ENCODE measurements around the gene AHRR. TPM values are rescaled to one million over a fixed set of nuclear protein-coding genes. Genes with fewer than 3 reads are reported as not detected.
A peak's percentile ranks its signal among the peaks of the same experiment; 100 is the strongest.

AHRR gene
- total and polyA plus RNA-seq, 2 of the 4 experiments (the other 2 are of a cell fraction) = 15.6 to 37.1 TPM

- DNase-seq = no peak
- intact Hi-C loops (cut with micrococcal nuclease) = no loop called here
- Histone ChIP-seq H4K91ac (ENCODE audit: insufficient read depth, low read depth, low read length) (no peak overlapping the region), H2BK15ac (ENCODE audit: low read depth, low read length) (no peak overlapping the region), H2BK5ac (ENCODE audit: low read depth, low read length, poor library complexity, severe bottlenecking) (no peak overlapping the region), H2BK20ac (ENCODE audit: low read depth, low read length) (no peak overlapping the region), H3K27me3 (ENCODE audit: control insufficient read depth, insufficient read depth, low read length) (no peaks in the 10 kb centered on the region), H3K18ac (ENCODE audit: low read depth, low read length) (no peak overlapping the region), H3K27ac (ENCODE audit: insufficient read depth, low read length) (no peak overlapping the region), H3K4me3 (ENCODE audit: insufficient read depth, low read depth, low read length) (no peak overlapping the region), H3K14ac (replicated peaks; ENCODE audit: low read depth, low read length) (no peak overlapping the region), H2BK120ac (ENCODE audit: low read depth, low read length) (no peak overlapping the region), H2AK9ac (replicated peaks; ENCODE audit: low read depth, low read length, poor library complexity) (no peak overlapping the region), H3K4me2 (ENCODE audit: low read depth, low read length) (no peak overlapping the region), H4K8ac (ENCODE audit: low read depth in 2 of 2, low read length in 2 of 2) (no peak overlapping the region), H3K23ac (ENCODE audit: low read depth, low read length) (peak overlapping the region; percentile 82; the same call in 1 of the 2 replicates), H2AK5ac (ENCODE audit: low read depth, low read length) (no peak overlapping the region), H3K79me1 (ENCODE audit: low read depth in 1 of 2, low read length in 2 of 2) (peaks cover 26 to 70% of the 10 kb centered on the region in 2 experiments), H4K5ac (ENCODE audit: low read depth, low read length) (no peak overlapping the region), H2AFZ (replicated peaks; ENCODE audit: low read length, poor library complexity) (peak overlapping the region; percentile 10), H3K9me1 (ENCODE audit: insufficient read depth, low read length) (peaks cover 21% of the 10 kb centered on the region), H3K9ac (ENCODE audit: low read depth, low read length) (no peak overlapping the region), H3K4ac (ENCODE audit: low read depth, low read length) (no peak overlapping the region), H3K4me1 (ENCODE audit: control insufficient read depth, insufficient read depth, low read length) (peaks cover 13% of the 10 kb centered on the region), H3K9me3 (ENCODE audit: control insufficient read depth, insufficient read depth, low read length) (no peaks in the 10 kb centered on the region), H3K56ac (ENCODE audit: extremely low read depth, insufficient read depth, low read length) (no peak overlapping the region), H3K36me3 (ENCODE audit: control insufficient read depth, insufficient read depth, low read length) (no peaks in the 10 kb centered on the region), H4K20me1 (ENCODE audit: insufficient read depth, low read length) (peaks cover 77% of the 10 kb centered on the region)
- dilution Hi-C loops (cut with HindIII; ENCODE audit: low sequenced_read_pairs, unreplicated experiment) = no loop called here
- in situ Hi-C loops (cut with MboI; ENCODE audit: low sequenced_read_pairs) = no loop called here
- TF ChIP-seq BHLHE40 (IDR thresholded peaks at IDR 0.05; ENCODE audit: low read depth, low read length) (no peak), POLR2A (IDR thresholded peaks at IDR 0.05; ENCODE audit: low read depth, low read length) (no peak), RAD21 (IDR thresholded peaks at IDR 0.05; ENCODE audit: low read length) (no peak), NFE2L2 (IDR thresholded peaks at IDR 0.05; ENCODE audit: low read depth, low read length) (no peak), MAZ (IDR thresholded peaks at IDR 0.05; ENCODE audit: borderline replicate concordance, low read depth, low read length) (no peak), MAFK (IDR thresholded peaks at IDR 0.05; ENCODE audit: low read depth, low read length) (no peak), CHD1 (IDR thresholded peaks at IDR 0.05; ENCODE audit: low read depth, low read length) (no peak), MXI1 (IDR thresholded peaks at IDR 0.05; ENCODE audit: borderline replicate concordance, low read depth, low read length) (no peak), FOS (IDR thresholded peaks at IDR 0.05; ENCODE audit: low read depth, low read length) (no peak), RCOR1 (IDR thresholded peaks at IDR 0.05; ENCODE audit: insufficient replicate concordance, low read length) (no peak), CEBPB (IDR thresholded peaks at IDR 0.05; ENCODE audit: low read depth, low read length) (no peak), USF2 (IDR thresholded peaks at IDR 0.05; ENCODE audit: low read depth, low read length) (no peak)
- POLR2A ChIA-PET (ENCODE audit: unreplicated experiment) = no interaction called here
- no TSS peak for BruUV-seq (replicated peaks)
- no peak for ATAC-seq (ENCODE audit: low read depth)
- WGBS, 2 experiments (ENCODE audit: extremely low coverage in 2 of 2, insufficient read length in 1 of 2) = 100% methylated on average over 2 of the region's 5 CpGs; no CpG with 5 or more reads in 1 of the 2 experiments
- CTCF ChIA-PET = no interaction called here
Observed at GRCh38 chr5:334903-335739, 13.6 kb downstream of the AHRR start.
